RWPE2 (cell line): ENCODE data around the gene EMC1.
A peak's percentile ranks its signal among the peaks of the same experiment; 100 is the strongest.
"Not testable (repeated sequence)": the region's sequence is repeated elsewhere in the genome, so short reads cannot be mapped to it uniquely, and the experiment has no call there.

Experiments
- ATAC-seq: fragments of 200-7000 bp; cut with Tn5 transposase; 3 replicates; pipeline ENCODE4 v1.9.1; 2021; ENCODE audit warnings: low read depth
- DNase-seq: peaks from one replicate; pipeline ENCODE4 v3.0.0-alpha.2; 2020; ENCODE audit warnings: low spot score
- H3K27ac ChIP-seq: fragments of 450-650 bp; 2 replicates; pipeline ENCODE4 v1.5.1; 2017; ENCODE audit warnings: mild to moderate bottlenecking; ENCODE audit not compliant: poor library complexity, severe bottlenecking
- H3K27me3 ChIP-seq: fragments of 250-450 bp; sonication (Bioruptor Pico); 2 replicates; pipeline ENCODE4 v1.5.1; 2021; ENCODE audit warnings: mild to moderate bottlenecking, moderate library complexity; ENCODE audit not compliant: insufficient read depth, poor library complexity, severe bottlenecking
- H3K36me3 ChIP-seq: fragments of 250-450 bp; sonication (Bioruptor Pico); 2 replicates; pipeline ENCODE4 v1.5.1; 2020; ENCODE audit warnings: low read depth, mild to moderate bottlenecking, moderate library complexity
- H3K4me1 ChIP-seq: fragments of 250-450 bp; sonication (Bioruptor Pico); 2 replicates; pipeline ENCODE4 v1.5.1; 2021; ENCODE audit warnings: mild to moderate bottlenecking, moderate library complexity; ENCODE audit not compliant: insufficient read depth, poor library complexity, severe bottlenecking
- H3K4me3 ChIP-seq: fragments of 250-450 bp; sonication (Bioruptor Pico); 2 replicates; pipeline ENCODE4 v1.5.1; 2021; ENCODE audit warnings: mild to moderate bottlenecking, moderate library complexity; ENCODE audit not compliant: severe bottlenecking
- H3K9me3 ChIP-seq: fragments of 250-450 bp; sonication (Bioruptor Pico); 2 replicates; pipeline ENCODE4 v1.5.1; 2021; ENCODE audit warnings: mild to moderate bottlenecking, moderate library complexity; ENCODE audit not compliant: severe bottlenecking
- TF ChIP-seq, protein P1 (sequence below): fragments of 450-650 bp; IDR thresholded peaks from one replicate; pipeline ENCODE4 v1.5.1; 2017; ENCODE audit warnings: mild to moderate bottlenecking, moderate library complexity; ENCODE audit not compliant: poor library complexity, severe bottlenecking

EMC1 gene

DNA sequence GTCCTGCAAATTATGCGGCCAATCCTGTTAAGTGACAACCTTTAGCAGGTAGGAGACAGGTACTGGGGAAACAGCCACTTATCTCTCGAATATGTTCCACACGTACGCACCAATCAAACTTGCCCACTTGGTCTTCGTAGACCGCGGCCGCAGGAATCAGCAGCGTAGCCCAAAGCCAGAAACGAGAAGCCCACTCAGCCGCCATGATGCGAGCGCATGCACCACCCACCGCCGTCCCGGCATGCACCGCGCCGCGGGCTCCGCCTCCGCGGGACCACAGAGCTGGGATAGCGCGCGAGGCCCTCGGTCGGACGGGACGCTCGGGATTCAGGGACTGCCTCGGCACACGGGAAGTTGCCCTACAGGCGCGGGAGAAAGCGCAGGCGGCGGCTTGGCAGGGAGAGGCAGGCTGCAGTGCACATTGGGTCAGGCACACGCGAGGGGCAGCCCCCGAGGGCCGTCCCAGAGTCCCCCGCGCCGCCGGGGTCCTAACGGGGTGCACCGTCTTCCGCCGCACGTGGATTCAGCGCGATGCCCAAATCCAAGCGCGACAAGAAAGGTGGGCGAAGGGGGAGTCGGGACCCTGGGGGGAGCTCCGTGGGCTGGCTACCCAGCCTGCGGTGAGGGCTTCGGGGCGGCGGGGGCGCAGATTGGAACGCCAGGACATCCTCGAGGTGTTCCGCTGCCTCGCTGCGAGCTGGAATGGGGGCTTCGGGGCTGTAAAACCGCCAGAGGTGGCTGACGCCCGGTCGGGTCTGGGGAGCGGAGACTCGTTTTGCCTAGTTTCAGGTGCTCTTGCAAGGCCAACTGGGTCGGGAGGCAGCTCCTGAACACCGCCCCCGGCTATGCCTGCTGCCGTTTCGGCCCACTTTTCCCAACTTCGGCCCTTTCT, at the start of gene EMC1, which contains the start of gene MRTO4:
Gene EMC1 (minus strand): TSS at position 220 of the 892 bp plus-strand sequence. CDS start 15 bp downstream, at position 205.
Gene MRTO4 (plus strand): TSS at position 501 of the 892 bp plus-strand sequence. CDS start 31 bp downstream, at position 532.
- Histone ChIP-seq H3K4me1 (peaks cover 11% of the 10 kb centered on the region), H3K27me3 (no peaks in the 10 kb centered on the region), H3K36me3 (peaks cover 30% of the 10 kb centered on the region), H3K27ac (peak within 1 kb of the TSS; percentile 73), H3K4me3 (peak within 1 kb of the TSS; percentile 67), H3K9me3 (no peaks in the 10 kb centered on the region)
- TF ChIP-seq, protein P1, sequence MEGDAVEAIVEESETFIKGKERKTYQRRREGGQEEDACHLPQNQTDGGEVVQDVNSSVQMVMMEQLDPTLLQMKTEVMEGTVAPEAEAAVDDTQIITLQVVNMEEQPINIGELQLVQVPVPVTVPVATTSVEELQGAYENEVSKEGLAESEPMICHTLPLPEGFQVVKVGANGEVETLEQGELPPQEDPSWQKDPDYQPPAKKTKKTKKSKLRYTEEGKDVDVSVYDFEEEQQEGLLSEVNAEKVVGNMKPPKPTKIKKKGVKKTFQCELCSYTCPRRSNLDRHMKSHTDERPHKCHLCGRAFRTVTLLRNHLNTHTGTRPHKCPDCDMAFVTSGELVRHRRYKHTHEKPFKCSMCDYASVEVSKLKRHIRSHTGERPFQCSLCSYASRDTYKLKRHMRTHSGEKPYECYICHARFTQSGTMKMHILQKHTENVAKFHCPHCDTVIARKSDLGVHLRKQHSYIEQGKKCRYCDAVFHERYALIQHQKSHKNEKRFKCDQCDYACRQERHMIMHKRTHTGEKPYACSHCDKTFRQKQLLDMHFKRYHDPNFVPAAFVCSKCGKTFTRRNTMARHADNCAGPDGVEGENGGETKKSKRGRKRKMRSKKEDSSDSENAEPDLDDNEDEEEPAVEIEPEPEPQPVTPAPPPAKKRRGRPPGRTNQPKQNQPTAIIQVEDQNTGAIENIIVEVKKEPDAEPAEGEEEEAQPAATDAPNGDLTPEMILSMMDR, result no peak
- DNase-seq (peak; percentile 86), ATAC-seq (peak; percentile 88)

DNA sequence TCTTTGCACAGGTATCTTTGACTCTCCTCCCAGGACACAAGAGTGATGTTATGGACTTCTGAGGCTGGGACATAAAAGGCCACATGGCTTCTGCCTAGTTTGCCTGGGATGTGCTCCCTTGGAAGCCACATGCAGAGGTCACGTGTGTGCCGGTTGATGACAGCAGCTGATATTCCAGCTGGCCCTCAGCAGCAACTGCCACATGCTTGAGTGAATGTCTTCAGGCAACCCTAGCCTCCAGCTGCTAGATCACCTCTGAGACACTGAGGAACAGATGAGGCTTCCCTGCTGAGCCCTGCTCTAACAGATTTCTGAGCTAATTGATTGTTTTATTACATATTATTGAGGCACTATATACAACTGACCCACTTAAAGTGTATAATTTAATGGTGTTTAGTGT, 48.9 kb upstream of the EMC1 start:
- 0 out of 3 replicates have a peak, but pooled peaks have one; percentile 23 for ATAC-seq
- H3K4me1 ChIP-seq, result no peaks in the 10 kb centered on the region
- no peak for DNase-seq
- no peaks in the 10 kb centered on the region for H3K27me3 ChIP-seq
- TF ChIP-seq, protein P1, result no peak
- H3K4me3 ChIP-seq, result no peak overlapping the region
- peaks cover 21% of the 10 kb centered on the region; the same call in 1 of the 2 replicates for H3K36me3 ChIP-seq
- H3K9me3 ChIP-seq, result no peaks in the 10 kb centered on the region
- H3K27ac ChIP-seq, result no peak overlapping the region

DNA sequence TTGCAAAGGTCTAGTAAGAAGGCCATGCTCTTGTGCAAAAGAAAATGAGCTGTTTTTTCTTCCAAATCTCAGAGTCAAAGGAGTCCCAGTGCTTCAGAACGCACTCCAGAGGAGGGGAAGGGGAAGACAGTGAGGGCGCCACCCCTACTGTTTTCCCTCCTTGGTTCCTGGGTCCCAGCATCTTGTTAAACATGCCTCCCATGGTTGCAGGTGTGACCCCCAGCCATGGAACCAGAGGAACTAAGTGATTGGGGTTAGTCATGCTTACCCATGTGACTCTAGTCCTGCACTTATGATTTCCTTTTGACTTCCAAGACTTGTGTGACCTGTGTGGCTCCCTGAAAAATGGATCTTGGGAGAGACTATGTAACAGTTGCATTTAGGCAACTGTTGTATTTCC, 43.3 kb upstream of the EMC1 start:
- no peaks in the 10 kb centered on the region for H3K4me1 ChIP-seq
- no peak overlapping the region for H3K27ac ChIP-seq
- no peak for ATAC-seq
- no peaks in the 10 kb centered on the region for H3K36me3 ChIP-seq
- no peak overlapping the region for H3K4me3 ChIP-seq
- peaks cover 5% of the 10 kb centered on the region for H3K9me3 ChIP-seq
- TF ChIP-seq, protein P1, result no peak
- DNase-seq, result no peak
- H3K27me3 ChIP-seq, result no peaks in the 10 kb centered on the region

- H3K9me3 ChIP-seq, result no peaks in the 10 kb centered on the region
- no peaks in the 10 kb centered on the region for H3K4me1 ChIP-seq
- H3K27ac ChIP-seq, result no peak overlapping the region
- H3K27me3 ChIP-seq, result no peaks in the 10 kb centered on the region
- no peak for DNase-seq
- TF ChIP-seq, protein P1, result no peak
- H3K4me3 ChIP-seq, result no peak overlapping the region
- ATAC-seq, result no peak
- no peaks in the 10 kb centered on the region for H3K36me3 ChIP-seq
Observed at GRCh38 chr1:19289244-19289643, 37.9 kb upstream of the EMC1 start.

DNA sequence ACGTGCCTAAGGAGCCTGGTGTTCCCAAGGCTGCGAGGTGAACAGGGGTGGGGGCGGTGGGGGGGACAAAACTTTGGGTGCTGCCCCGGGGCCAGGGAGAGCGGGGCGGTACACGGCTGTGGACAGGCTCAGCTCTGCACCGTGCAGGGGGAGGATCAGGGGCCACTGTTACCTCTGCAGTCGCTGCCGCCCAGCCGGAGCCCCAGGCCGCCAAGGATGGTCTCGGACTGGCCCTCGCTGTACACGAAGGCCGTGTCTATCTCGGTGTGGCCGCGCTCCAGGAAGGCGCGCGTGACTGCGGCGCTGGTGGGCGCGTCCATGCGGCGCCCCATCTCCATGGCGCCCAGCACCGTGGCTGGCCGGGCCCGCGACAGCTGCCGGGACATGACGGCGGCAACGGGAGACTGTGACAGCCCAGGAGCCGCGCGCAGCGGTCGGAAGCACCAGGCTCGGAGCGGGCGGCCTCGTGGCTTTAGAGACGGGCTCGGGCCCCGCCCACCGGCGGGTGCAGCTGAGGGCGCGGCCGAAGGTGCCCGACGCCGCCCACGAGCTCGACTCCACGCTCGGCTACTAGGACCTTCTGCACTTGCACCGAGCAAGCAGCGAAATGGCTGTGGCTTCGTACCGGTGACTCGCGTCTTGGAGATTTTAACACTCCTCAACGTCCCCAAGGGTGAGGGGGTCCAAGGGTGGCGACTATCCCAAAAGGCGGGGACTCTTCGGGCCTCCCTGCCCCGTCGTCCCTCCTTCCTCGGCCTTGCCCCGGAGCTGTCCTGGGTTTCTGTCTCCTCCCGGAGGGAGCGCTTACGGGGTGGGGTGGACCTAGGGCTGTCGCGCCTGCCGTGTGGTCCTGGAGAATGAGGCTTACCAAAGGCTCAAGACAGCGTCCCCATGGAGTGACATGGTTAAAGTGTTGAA, 37.3 kb upstream of the EMC1 start, which contains the start of gene AKR7A3:
Gene AKR7A3 (minus strand): TSS at position 447 of the 918 bp plus-strand sequence. CDS start 61 bp downstream, at position 386.
- not testable (repeated sequence) for H3K27me3 ChIP-seq, H3K36me3 ChIP-seq, H3K27ac ChIP-seq, H3K4me1 ChIP-seq, H3K9me3 ChIP-seq, DNase-seq
- peak within 1 kb of the TSS; percentile 16 for H3K4me3 ChIP-seq
- ATAC-seq, result peak; percentile 76
